Measurements from ENCODE around the gene UCHL5. TPM values are rescaled to one million over a fixed set of nuclear protein-coding genes. Genes with fewer than 3 reads are reported as not detected.

The UCHL5 gene
- total and polyA plus RNA-seq, 2 of the 13 experiments (the other 11 are each of a cell fraction or from before 2014, with no cell fraction given), result 18.2 to 44.1 TPM

DNA sequence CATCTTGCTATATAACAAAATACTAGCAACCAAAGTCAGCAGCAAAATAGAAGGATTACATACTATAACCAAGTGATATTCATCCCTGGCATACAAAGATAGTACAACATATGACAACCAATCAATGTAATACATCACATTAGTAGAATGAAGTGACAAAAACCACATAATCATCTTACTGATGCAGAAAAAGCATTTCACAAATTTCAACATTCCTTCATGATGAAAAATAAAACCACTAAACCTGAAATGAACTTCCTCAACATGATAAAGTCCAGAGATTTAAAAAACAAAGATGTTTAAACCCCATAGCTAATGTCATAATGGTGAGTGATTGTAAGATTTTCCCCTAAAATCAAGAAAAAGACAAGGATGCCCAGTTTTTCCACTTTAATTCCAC lies 18.8 kb upstream of the UCHL5 start (continued):
- TF ChIP-seq, protein P1, sequence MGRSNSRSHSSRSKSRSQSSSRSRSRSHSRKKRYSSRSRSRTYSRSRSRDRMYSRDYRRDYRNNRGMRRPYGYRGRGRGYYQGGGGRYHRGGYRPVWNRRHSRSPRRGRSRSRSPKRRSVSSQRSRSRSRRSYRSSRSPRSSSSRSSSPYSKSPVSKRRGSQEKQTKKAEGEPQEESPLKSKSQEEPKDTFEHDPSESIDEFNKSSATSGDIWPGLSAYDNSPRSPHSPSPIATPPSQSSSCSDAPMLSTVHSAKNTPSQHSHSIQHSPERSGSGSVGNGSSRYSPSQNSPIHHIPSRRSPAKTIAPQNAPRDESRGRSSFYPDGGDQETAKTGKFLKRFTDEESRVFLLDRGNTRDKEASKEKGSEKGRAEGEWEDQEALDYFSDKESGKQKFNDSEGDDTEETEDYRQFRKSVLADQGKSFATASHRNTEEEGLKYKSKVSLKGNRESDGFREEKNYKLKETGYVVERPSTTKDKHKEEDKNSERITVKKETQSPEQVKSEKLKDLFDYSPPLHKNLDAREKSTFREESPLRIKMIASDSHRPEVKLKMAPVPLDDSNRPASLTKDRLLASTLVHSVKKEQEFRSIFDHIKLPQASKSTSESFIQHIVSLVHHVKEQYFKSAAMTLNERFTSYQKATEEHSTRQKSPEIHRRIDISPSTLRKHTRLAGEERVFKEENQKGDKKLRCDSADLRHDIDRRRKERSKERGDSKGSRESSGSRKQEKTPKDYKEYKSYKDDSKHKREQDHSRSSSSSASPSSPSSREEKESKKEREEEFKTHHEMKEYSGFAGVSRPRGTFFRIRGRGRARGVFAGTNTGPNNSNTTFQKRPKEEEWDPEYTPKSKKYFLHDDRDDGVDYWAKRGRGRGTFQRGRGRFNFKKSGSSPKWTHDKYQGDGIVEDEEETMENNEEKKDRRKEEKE (IDR thresholded peaks at IDR 0.05), result no peak
- TF ChIP-seq, protein P2, sequence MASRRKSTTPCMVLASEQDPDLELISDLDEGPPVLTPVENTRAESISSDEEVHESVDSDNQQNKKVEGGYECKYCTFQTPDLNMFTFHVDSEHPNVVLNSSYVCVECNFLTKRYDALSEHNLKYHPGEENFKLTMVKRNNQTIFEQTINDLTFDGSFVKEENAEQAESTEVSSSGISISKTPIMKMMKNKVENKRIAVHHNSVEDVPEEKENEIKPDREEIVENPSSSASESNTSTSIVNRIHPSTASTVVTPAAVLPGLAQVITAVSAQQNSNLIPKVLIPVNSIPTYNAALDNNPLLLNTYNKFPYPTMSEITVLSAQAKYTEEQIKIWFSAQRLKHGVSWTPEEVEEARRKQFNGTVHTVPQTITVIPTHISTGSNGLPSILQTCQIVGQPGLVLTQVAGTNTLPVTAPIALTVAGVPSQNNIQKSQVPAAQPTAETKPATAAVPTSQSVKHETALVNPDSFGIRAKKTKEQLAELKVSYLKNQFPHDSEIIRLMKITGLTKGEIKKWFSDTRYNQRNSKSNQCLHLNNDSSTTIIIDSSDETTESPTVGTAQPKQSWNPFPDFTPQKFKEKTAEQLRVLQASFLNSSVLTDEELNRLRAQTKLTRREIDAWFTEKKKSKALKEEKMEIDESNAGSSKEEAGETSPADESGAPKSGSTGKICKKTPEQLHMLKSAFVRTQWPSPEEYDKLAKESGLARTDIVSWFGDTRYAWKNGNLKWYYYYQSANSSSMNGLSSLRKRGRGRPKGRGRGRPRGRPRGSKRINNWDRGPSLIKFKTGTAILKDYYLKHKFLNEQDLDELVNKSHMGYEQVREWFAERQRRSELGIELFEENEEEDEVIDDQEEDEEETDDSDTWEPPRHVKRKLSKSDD (CRISPR knock-in tag; IDR thresholded peaks at IDR 0.05; ENCODE audit: low read depth), result no peak
- TF ChIP-seq WIZ (CRISPR knock-in tag; IDR thresholded peaks at IDR 0.05) (no peak), TBX3 (IDR thresholded peaks at IDR 0.05; ENCODE audit: borderline replicate concordance) (no peak), PHF8 (CRISPR knock-in tag; IDR thresholded peaks at IDR 0.05) (no peak), ZNF432 (CRISPR knock-in tag; IDR thresholded peaks at IDR 0.05; ENCODE audit: borderline replicate concordance) (no peak), RNF2 (conservative IDR thresholded peaks at IDR 0.05; ENCODE audit: low read depth) (no peak), SOX5 (CRISPR knock-in tag; IDR thresholded peaks at IDR 0.05; ENCODE audit: borderline replicate concordance) (no peak), POLR2A (IDR thresholded peaks at IDR 0.05; ENCODE audit: insufficient read depth in 1 of 2, low read depth in 2 of 2, low read length in 2 of 2) (no peak), ZNF672 (CRISPR knock-in tag; IDR thresholded peaks at IDR 0.05) (no peak)
- TF ChIP-seq, protein P3, sequence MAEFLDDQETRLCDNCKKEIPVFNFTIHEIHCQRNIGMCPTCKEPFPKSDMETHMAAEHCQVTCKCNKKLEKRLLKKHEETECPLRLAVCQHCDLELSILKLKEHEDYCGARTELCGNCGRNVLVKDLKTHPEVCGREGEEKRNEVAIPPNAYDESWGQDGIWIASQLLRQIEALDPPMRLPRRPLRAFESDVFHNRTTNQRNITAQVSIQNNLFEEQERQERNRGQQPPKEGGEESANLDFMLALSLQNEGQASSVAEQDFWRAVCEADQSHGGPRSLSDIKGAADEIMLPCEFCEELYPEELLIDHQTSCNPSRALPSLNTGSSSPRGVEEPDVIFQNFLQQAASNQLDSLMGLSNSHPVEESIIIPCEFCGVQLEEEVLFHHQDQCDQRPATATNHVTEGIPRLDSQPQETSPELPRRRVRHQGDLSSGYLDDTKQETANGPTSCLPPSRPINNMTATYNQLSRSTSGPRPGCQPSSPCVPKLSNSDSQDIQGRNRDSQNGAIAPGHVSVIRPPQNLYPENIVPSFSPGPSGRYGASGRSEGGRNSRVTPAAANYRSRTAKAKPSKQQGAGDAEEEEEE (CRISPR knock-in tag; IDR thresholded peaks at IDR 0.05; ENCODE audit: borderline replicate concordance), result no peak

Data from HepG2 (cell line).